Sigmoid colon (tissue), 7 donors: ENCODE results near the gene MED13L. TPM values are rescaled to one million over a fixed set of nuclear protein-coding genes. Genes with fewer than 3 reads are reported as not detected.

Experiments
- DNase-seq: peaks from one replicate; pipeline ENCODE4 v3.0.0-alpha.2; 2019
- H3K27ac ChIP-seq, 4 donors: fragments of 200-600 bp; sonication (generic); one replicate each; pipeline ENCODE4 v1.5.1; 2016 to 2019; ENCODE audit warnings: mild to moderate bottlenecking in 1 of 4
- H3K27me3 ChIP-seq, 3 donors: fragments of 200-600 bp; sonication (generic); one replicate each; pipeline ENCODE4 v1.5.1; 2019; ENCODE audit warnings: mild to moderate bottlenecking in 1 of 3
- H3K36me3 ChIP-seq, 4 donors: fragments of 200-600 bp; sonication (generic); one replicate each; pipeline ENCODE4 v1.5.1; 2016 to 2019
- H3K4me1 ChIP-seq, 4 donors: fragments of 200-600 bp; sonication (generic); one replicate each; pipeline ENCODE4 v1.5.1; 2017 to 2019
- H3K4me3 ChIP-seq, 4 donors: fragments of 200-600 bp; sonication (generic); one replicate each; pipeline ENCODE4 v1.5.1; 2017 to 2019; ENCODE audit warnings: mild to moderate bottlenecking in 2 of 4, moderate library complexity in 1 of 4
- H3K9me3 ChIP-seq, 4 donors: fragments of 200-600 bp in 3 of 4; sonication (generic) in 3 of 4; one replicate each; pipeline versions ENCODE4 v1.5.1 to v1.6.1; 2013 to 2019
- CTCF ChIP-seq, 4 experiments: fragments of 450-650 bp in 3 of 4; fragments of 200-600 bp in 1 of 4; IDR thresholded peaks; one replicate each; pipeline ENCODE4 v1.5.1; 2016 to 2019; ENCODE audit warnings: antibody characterized with exemption in 4 of 4, mild to moderate bottlenecking in 3 of 4, moderate library complexity in 2 of 4
- EP300 ChIP-seq, 4 donors: sonication (generic); formaldehyde crosslinking; IDR thresholded peaks; one replicate each; pipeline ENCODE4 v1.6.1; 2017; ENCODE audit warnings: antibody characterized with exemption in 4 of 4
- POLR2A ChIP-seq, 2 donors: fragments of 450-650 bp; IDR thresholded peaks; one replicate each; pipeline ENCODE4 v1.6.1; 2016; ENCODE audit warnings: antibody characterized with exemption in 2 of 2, mild to moderate bottlenecking in 2 of 2, moderate library complexity in 2 of 2
- POLR2AphosphoS5 ChIP-seq, 4 donors: sonication (generic); formaldehyde crosslinking; IDR thresholded peaks; one replicate each; pipeline ENCODE4 v1.6.1; 2017; ENCODE audit warnings: antibody characterized with exemption in 4 of 4
- WGBS, 2 donors: extraction: QIAGEN DNeasy Blood & Tissue Kit; methylation state at CpG; one replicate each; pipeline ENCODE4 v1.1.7; 2013; 5-methylcytosine and 5-hydroxymethylcytosine counted together
- intact Hi-C: fragments of 100-400 bp; cut with DNase I; formaldehyde crosslinking; loops from one replicate; pipeline ENCODE4 v1.15.1; 2023
- polyA plus RNA-seq, 3 donors: library from polyadenylated mRNA; stranded (reverse); fragments of 200-250 nt; gene quantifications; one replicate each; pipeline ENCODE4 v1.2.3, GENCODE V29; 2013
- total RNA-seq, 4 donors: library from RNA; depleted of rRNA; stranded (reverse); fragments of >200 nt; gene quantifications; one replicate each; pipeline ENCODE4 v1.1.0, GENCODE V29; 2016
- donor health status: healthy with polysubstance abuse.
- donor health status: Bipolar disorder and iron deficiency.
- donor health status: healthy.

MED13L gene
- total and polyA plus RNA-seq, 7 donors, result 12.5 to 246 (median 151) TPM

GRCh38 chr12:116310082-116310481 lies 32.6 kb upstream of the MED13L start:
- H3K4me1 ChIP-seq, result no peaks in the 10 kb centered on the region
- H3K4me3 ChIP-seq, result no peak overlapping the region
- no peaks in the 10 kb centered on the region for H3K36me3 ChIP-seq
- H3K27me3 ChIP-seq, result no peaks in the 10 kb centered on the region
- no peak for DNase-seq
- no peak overlapping the region for H3K27ac ChIP-seq
- intact Hi-C loops, result no loop called here
- 96 to 98% methylated on average over 3 of the region's 3 CpGs for WGBS, 2 donors
- H3K9me3 ChIP-seq, result no peaks in the 10 kb centered on the region
- no peak for TF ChIP-seq POLR2A (IDR thresholded peaks at IDR 0.05)
- no peak for TF ChIP-seq POLR2AphosphoS5 (IDR thresholded peaks at IDR 0.05)
- no peak for TF ChIP-seq CTCF (IDR thresholded peaks at IDR 0.05)
- TF ChIP-seq EP300 (IDR thresholded peaks at IDR 0.05), result no peak

- Histone ChIP-seq H3K4me1 (no peaks in the 10 kb centered on the region), H3K4me3 (no peak overlapping the region), H3K36me3 (no peaks in the 10 kb centered on the region), H3K9me3 (no peaks in the 10 kb centered on the region), H3K27me3 (no peaks in the 10 kb centered on the region), H3K27ac (no peak overlapping the region)
- TF ChIP-seq CTCF (IDR thresholded peaks at IDR 0.05) (no peak), POLR2A (IDR thresholded peaks at IDR 0.05) (no peak), EP300 (IDR thresholded peaks at IDR 0.05) (no peak), POLR2AphosphoS5 (IDR thresholded peaks at IDR 0.05) (no peak)
- DNase-seq, result no peak
- WGBS, 2 donors, result 63 to 65% methylated on average over 1 of the region's 1 CpG
- intact Hi-C loops, result no loop called here
Observed at GRCh38 chr12:116309343-116309742, 31.9 kb upstream of the MED13L start.

DNA sequence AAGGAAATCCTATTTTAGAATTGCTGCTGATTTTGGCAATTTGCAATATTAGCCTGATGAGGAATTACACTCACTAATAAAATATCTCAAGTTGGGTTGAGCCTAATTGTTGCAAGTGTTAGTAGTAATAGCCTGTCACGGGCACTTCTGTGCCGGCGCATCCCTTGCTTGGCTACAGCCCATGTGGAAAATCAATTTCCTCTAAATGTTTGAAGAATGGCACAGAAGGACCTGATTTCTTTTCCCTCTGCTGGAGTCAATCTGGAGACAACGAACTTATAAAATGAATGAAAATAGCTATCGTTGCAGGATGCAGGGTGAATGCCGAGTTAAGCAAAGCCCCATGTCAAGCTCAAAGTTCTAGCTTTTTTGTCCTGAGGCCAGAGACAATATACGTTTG lies 31.2 kb upstream of the MED13L start:
- no peak for DNase-seq
- TF ChIP-seq EP300 (IDR thresholded peaks at IDR 0.05) (no peak), POLR2AphosphoS5 (IDR thresholded peaks at IDR 0.05) (no peak), CTCF (IDR thresholded peaks at IDR 0.05) (no peak), POLR2A (IDR thresholded peaks at IDR 0.05) (no peak)
- Histone ChIP-seq H3K9me3 (no peaks in the 10 kb centered on the region), H3K4me3 (no peak overlapping the region), H3K27ac (no peak overlapping the region), H3K4me1 (peaks cover 0 to 5% (median 1%) of the 10 kb centered on the region in 4 donors), H3K27me3 (no peaks in the 10 kb centered on the region), H3K36me3 (no peaks in the 10 kb centered on the region)
- 93 to 94% methylated on average over 7 of the region's 7 CpGs for WGBS, 2 donors
- intact Hi-C loops, result no loop called here

DNA sequence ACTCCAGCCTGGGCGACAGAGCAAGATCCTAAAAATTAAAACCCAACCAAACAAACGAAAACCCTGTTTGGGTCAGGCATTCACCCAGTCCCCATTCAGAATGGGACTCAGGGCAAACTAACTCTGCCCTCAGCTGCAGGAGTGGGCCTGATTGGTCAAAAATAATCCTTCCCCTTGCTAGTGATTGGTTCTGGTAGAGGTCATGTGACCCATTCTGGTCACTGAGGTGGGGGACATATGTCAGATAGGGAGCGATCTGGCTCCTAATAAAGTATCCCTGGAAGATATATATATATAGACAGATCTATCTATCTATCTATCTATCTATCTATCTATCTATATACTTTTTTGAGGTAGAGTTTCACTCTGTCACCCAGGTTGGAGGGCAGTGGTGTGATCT lies 29.5 kb upstream of the MED13L start:
- DNase-seq, result no peak
- TF ChIP-seq POLR2A (IDR thresholded peaks at IDR 0.05) (no peak), EP300 (IDR thresholded peaks at IDR 0.05) (no peak), POLR2AphosphoS5 (IDR thresholded peaks at IDR 0.05) (no peak), CTCF (IDR thresholded peaks at IDR 0.05) (no peak)
- no peaks in the 10 kb centered on the region for H3K27me3 ChIP-seq
- whole genome bisulfite sequencing, 2 donors, result 90 to 93% methylated on average over 3 of the region's 3 CpGs
- no peaks in the 10 kb centered on the region for H3K36me3 ChIP-seq
- intact Hi-C loops, result no loop called here
- no peak overlapping the region for H3K4me3 ChIP-seq
- no peaks in the 10 kb centered on the region for H3K9me3 ChIP-seq
- peaks cover 0 to 9% (median 4%) of the 10 kb centered on the region in 4 donors for H3K4me1 ChIP-seq
- no peak overlapping the region for H3K27ac ChIP-seq

GRCh38 chr12:116306506-116306905 lies 29.0 kb upstream of the MED13L start:
- Histone ChIP-seq H3K4me3 (no peak overlapping the region), H3K4me1 (peaks cover 0 to 9% (median 4%) of the 10 kb centered on the region in 4 donors), H3K27ac (no peak overlapping the region), H3K27me3 (no peaks in the 10 kb centered on the region), H3K9me3 (no peaks in the 10 kb centered on the region), H3K36me3 (no peaks in the 10 kb centered on the region)
- WGBS, 2 donors, result 59 to 74% methylated on average over 5 of the region's 5 CpGs
- intact Hi-C loops, result no loop called here
- DNase-seq, result no peak
- TF ChIP-seq EP300 (IDR thresholded peaks at IDR 0.05), result no peak
- TF ChIP-seq CTCF (IDR thresholded peaks at IDR 0.05), result no peak
- no peak for TF ChIP-seq POLR2A (IDR thresholded peaks at IDR 0.05)
- no peak for TF ChIP-seq POLR2AphosphoS5 (IDR thresholded peaks at IDR 0.05)
